T-cell (primary cell): ENCODE data around the gene CASZ1. TPM values are rescaled to one million over a fixed set of nuclear protein-coding genes. Genes with fewer than 3 reads are reported as not detected.

ENCODE experiments used
- ATAC-seq, 4 experiments: fragments of 200-7000 bp in 3 of 4; fragments of 150-1000 bp in 1 of 4; cut with Tn5 transposase; replicated peaks in 1 of 4; 1 replicate in 3 of 4; 2 replicates in 1 of 4; pipeline ENCODE4 v1.10.0; 2021; ENCODE audit warnings: moderate library complexity in 3 of 4, mild to moderate bottlenecking in 2 of 4, moderate number of reproducible peaks in 1 of 4
- CTCF ChIA-PET, 2 donors: fragments of 300-600 bp; sonication (Branson Sonifier 250); formaldehyde crosslinking; loops; one replicate each; lab custom pipeline; 2022; ENCODE audit warnings: antibody characterized with exemption in 2 of 2; lab: Charles Lee
- POLR2A ChIA-PET, 2 donors: fragments of 300-600 bp; sonication (Branson Sonifier 250); formaldehyde crosslinking; loops; one replicate each; lab custom pipeline; 2022; ENCODE audit warnings: antibody characterized with exemption in 2 of 2; lab: Charles Lee
- DNase-seq, 35 experiments: peaks; one replicate each; pipeline versions ENCODE4 v3.0.0 to v3.0.0-alpha.2; 2013 to 2023
- H3K27ac ChIP-seq: one replicate; pipeline ENCODE4 v1.5.1; 2013; ENCODE audit warnings: low read length
- H3K27me3 ChIP-seq, 2 experiments: replicated peaks in 1 of 2; 1 replicate in 1 of 2; 2 replicates in 1 of 2; pipeline versions ENCODE4 v1.6.1 to v1.7.0; 2013; ENCODE audit warnings: low read length in 1 of 2, mixed read lengths in 1 of 2; ENCODE audit not compliant: control insufficient read depth in 2 of 2, insufficient read depth in 2 of 2; ENCODE audit errors: extremely low read depth in 1 of 2
- H3K36me3 ChIP-seq, 2 donors: 1 replicate in 1 of 2; 2 replicates in 1 of 2; pipeline versions ENCODE4 v1.6.1 to v1.7.0; 2013; ENCODE audit warnings: low read length in 1 of 2; ENCODE audit not compliant: control insufficient read depth in 2 of 2, insufficient read depth in 1 of 2; ENCODE audit errors: extremely low read depth in 1 of 2
- H3K4me1 ChIP-seq, 2 experiments: 1 replicate in 1 of 2; 2 replicates in 1 of 2; pipeline versions ENCODE4 v1.6.1 to v1.7.0; 2013; ENCODE audit warnings: low read length in 2 of 2, mixed read lengths in 1 of 2; ENCODE audit not compliant: insufficient read depth in 2 of 2, control insufficient read depth in 1 of 2; ENCODE audit errors: extremely low read depth in 1 of 2
- H3K4me3 ChIP-seq, 2 donors: 1 replicate in 1 of 2; 2 replicates in 1 of 2; pipeline versions ENCODE4 v1.5.1 to v1.7.0; 2013; ENCODE audit warnings: mild to moderate bottlenecking in 2 of 2, low read length in 1 of 2, moderate library complexity in 1 of 2; ENCODE audit not compliant: control insufficient read depth in 1 of 2; ENCODE audit errors: extremely low read depth in 1 of 2
- H3K9me3 ChIP-seq: 2 replicates; pipeline ENCODE4 v1.7.0; 2013
- H3K27ac Mint-ChIP-seq, 2 donors: one replicate each; pipeline ENCODE4 v1.8.0; 2020 to 2021; ENCODE audit warnings: mild to moderate bottlenecking in 2 of 2, mixed read lengths in 2 of 2
- H3K27me3 Mint-ChIP-seq, 2 donors: one replicate each; pipeline ENCODE4 v1.8.0; 2021 to 2022; ENCODE audit warnings: mixed read lengths in 2 of 2
- H3K36me3 Mint-ChIP-seq: one replicate; pipeline ENCODE4 v1.8.0; 2021; ENCODE audit warnings: mixed read lengths
- H3K4me1 Mint-ChIP-seq, 3 donors: one replicate each; pipeline ENCODE4 v1.8.0; 2020 to 2022; ENCODE audit warnings: mixed read lengths in 3 of 3, mild to moderate bottlenecking in 1 of 3
- H3K4me3 Mint-ChIP-seq, 3 donors: one replicate each; pipeline ENCODE4 v1.8.0; 2020 to 2022; ENCODE audit warnings: mild to moderate bottlenecking in 3 of 3, mixed read lengths in 3 of 3, moderate library complexity in 3 of 3
- H3K9me3 Mint-ChIP-seq, 3 donors: one replicate each; pipeline ENCODE4 v1.8.0; 2020 to 2022; ENCODE audit warnings: mixed read lengths in 3 of 3
- WGBS: methylation state at CpG from one replicate; pipeline ENCODE4 v1.1.5; 2013; ENCODE audit warnings: missing lambda C conversion rate; ENCODE audit not compliant: insufficient coverage; 5-methylcytosine and 5-hydroxymethylcytosine counted together
- total RNA-seq, 35 experiments: library from RNA in 6 of 35; stranded (reverse) in 6 of 35; fragments of 120-200 nt in 1 of 35; gene quantifications; one replicate each; pipeline versions ENCODE4 v1.2.1 to v1.2.4 and lab custom pipeline; 2013 to 2026

Gene CASZ1
- total RNA-seq, 5 donors from 2014 or later (not counting 1 experiment from before 2014, with no cell fraction given) = 12.9 to 23.0 (median 14.3) TPM

DNA sequence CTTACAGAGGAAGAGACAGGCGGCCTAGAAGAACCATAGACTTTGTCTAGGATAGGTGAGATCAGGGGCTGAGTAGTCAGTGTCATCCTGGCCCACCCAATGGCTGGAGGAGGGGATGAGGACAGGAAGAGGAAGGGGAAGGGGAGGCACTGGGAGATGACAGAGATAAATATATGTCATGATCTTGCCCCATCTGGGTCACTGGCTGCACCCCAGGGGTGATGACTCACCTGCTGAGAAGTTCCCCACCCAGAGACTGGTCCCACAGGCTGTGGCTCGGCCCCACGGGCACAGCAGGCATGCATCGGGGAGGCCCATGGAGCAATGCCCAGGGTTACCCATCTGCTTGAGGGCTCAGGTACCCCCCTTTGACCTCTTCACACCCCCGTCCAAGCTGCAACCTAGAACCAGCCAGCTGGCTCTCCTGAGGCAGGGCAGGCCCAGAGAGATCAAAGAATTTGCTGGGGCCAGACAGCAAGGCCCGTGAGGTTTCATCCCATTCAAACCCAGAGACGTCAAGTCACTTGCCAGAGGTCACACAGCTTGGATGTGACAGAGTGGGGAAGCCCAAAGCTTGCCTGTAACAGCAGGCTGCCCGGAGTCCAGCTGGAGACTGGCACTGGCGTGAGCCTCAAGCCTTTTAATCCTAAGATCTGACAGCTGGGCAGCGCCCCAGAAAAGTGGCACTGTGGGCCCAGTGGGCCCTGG, 34.7 kb upstream of the CASZ1 start:
- H3K27me3 ChIP-seq = peaks cover 0 to 54% of the 10 kb centered on the region in 2 experiments
- no peak for DNase-seq
- no peak overlapping the region for H3K4me3 ChIP-seq
- no peak for ATAC-seq
- no peak overlapping the region for H3K4me3 Mint-ChIP-seq
- peaks cover 0 to 2% (median under 1%) of the 10 kb centered on the region in 3 donors for H3K4me1 Mint-ChIP-seq
- WGBS = 63% methylated on average over 9 of the region's 10 CpGs
- H3K27me3 Mint-ChIP-seq = peaks cover 16 to 34% of the 10 kb centered on the region in 2 donors
- no peak overlapping the region for H3K27ac ChIP-seq
- no peak overlapping the region for H3K27ac Mint-ChIP-seq
- peaks cover 0 to 5% of the 10 kb centered on the region in 2 experiments for H3K4me1 ChIP-seq
- H3K9me3 ChIP-seq = no peaks in the 10 kb centered on the region
- ChIA-PET CTCF (no interaction called here), POLR2A (no interaction called here)
- no peaks in the 10 kb centered on the region for H3K9me3 Mint-ChIP-seq
- H3K36me3 Mint-ChIP-seq = no peaks in the 10 kb centered on the region
- H3K36me3 ChIP-seq = no peaks in the 10 kb centered on the region

DNA sequence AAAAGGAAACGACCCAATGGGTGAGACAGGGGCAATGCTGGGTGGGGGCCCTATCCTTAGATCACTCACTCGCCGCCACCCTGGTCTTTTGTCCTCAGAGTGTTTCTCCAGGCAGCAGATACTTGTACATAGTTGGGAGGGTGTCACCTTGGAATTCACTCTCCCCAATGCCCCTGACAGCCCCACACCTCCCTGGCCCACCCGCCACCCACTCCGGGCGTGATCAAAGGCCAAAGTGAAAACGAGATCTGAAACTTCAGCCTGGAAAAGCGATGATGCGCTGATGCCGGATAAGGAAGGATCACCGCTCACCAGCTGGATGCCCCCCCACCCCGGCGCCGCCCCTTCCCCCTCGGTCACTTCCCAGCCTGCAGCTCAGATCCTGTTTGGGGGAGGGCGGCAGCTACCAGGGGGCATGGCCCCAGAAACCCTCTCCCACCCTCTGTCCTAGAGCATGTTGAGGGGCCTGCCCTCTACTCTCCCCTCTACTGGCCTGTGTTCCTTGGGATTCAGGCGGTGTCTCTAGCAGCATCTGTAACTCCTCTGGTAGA, 33.6 kb upstream of the CASZ1 start:
- H3K27me3 Mint-ChIP-seq = peaks cover 15 to 33% of the 10 kb centered on the region in 2 donors
- Histone ChIP-seq H3K36me3 (no peaks in the 10 kb centered on the region), H3K27me3 (peaks cover 0 to 49% of the 10 kb centered on the region in 2 experiments), H3K4me3 (no peak overlapping the region), H3K9me3 (no peaks in the 10 kb centered on the region), H3K4me1 (no peaks in the 10 kb centered on the region), H3K27ac (no peak overlapping the region)
- ATAC-seq (no peak), DNase-seq (no peak)
- H3K27ac Mint-ChIP-seq = no peak overlapping the region
- CTCF ChIA-PET = no interaction called here
- 75% methylated on average over 7 of the region's 17 CpGs for WGBS
- POLR2A ChIA-PET = no interaction called here
- no peaks in the 10 kb centered on the region for H3K9me3 Mint-ChIP-seq
- no peaks in the 10 kb centered on the region for H3K36me3 Mint-ChIP-seq
- H3K4me1 Mint-ChIP-seq = peaks cover 0 to 2% (median 0%) of the 10 kb centered on the region in 3 donors
- H3K4me3 Mint-ChIP-seq = no peak overlapping the region

DNA sequence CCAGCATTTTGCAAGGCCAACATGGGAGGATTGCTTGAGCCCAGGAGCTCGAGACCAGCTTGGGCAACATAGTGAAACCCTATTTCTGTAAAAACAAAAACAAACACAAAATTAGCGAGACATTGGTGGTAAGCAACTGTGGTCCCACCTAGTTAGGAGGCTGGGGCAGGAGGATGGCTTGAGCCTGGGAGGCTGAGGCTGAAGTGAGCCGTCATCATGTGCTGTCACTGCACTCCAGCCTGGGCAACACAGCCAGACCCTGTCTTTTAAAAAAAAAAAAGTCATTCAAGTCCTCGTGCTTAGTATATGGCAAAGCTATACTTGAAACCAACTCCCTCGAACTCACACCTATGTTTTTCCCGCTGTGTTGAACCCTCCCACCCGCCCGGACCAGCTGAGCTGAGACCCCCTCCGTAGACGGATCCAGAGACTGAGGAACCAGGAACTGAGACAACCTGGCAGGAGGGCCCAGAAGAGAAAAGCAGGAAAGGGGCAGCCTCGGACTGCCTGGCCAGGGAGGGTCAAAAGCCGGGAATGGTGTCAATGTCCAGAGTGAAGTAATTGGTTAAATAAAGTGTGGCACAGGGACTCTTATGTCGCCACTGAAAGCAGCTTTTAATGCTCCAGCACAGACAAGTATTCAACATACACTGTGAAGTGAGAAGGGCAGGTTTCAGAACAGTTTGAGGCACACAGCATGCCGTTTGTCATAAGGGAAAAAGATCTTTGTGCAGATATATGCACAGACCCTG, 32.8 kb upstream of the CASZ1 start:
- H3K9me3 ChIP-seq = no peaks in the 10 kb centered on the region
- Mint-ChIP-seq H3K36me3 (no peaks in the 10 kb centered on the region), H3K27me3 (peaks cover 11 to 29% of the 10 kb centered on the region in 2 donors), H3K4me1 (peaks cover 0 to 2% (median 0%) of the 10 kb centered on the region in 3 donors), H3K27ac (no peak overlapping the region), H3K4me3 (no peak overlapping the region), H3K9me3 (no peaks in the 10 kb centered on the region)
- 69% methylated on average over 7 of the region's 14 CpGs for WGBS
- H3K27me3 ChIP-seq = peaks cover 0 to 46% of the 10 kb centered on the region in 2 experiments
- no peaks in the 10 kb centered on the region for H3K4me1 ChIP-seq
- H3K36me3 ChIP-seq = no peaks in the 10 kb centered on the region
- DNase-seq (no peak), ATAC-seq (no peak)
- H3K4me3 ChIP-seq = no peak overlapping the region
- POLR2A ChIA-PET = no interaction called here
- no peak overlapping the region for H3K27ac ChIP-seq
- CTCF ChIA-PET = no interaction called here

DNA sequence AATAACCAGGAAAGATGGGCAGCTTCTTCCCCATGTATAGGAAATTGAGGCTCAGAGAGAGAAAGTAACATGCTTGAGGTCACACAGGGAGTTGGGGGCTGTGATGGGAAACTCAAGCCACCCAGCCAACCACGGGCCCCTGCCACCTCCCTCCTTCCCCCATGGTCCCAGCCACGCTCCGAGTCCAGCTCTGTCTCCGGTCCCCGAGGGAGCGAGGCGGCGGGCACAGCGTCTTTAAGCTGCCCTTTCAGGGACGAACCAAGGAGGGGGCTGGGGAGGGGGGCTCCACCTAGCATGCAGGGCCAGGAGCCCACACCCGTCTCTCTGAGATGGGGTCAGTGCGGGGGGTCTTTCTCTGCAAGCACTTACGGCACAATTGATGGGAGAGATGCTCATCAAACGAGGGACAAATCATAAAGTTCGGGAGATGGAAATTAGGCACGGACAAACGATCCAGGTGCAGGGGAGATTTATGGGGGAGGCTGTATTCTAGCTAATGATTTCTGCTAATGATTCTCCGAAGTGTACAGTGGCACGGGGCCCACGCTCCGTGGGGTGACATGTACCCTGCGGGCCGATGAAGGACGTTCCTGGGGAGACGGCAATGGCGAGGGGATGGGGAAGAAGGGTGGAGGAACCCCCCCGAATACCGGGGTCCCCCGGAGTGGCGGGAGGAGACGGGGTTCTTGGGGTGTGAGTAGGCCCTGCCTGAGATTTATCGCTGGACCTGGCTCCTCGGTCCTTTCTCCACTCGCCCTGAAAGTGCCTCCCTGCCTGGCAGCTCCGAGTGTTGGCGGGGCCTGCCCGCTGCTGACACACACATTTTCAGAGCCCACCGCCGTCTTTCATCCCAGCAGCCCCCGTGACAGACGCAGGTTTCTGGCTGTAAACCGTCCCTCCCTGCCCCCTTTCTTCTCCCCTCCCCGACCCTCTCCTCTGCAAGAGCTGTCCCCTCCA, 31.2 kb upstream of the CASZ1 start:
- CTCF ChIA-PET = no interaction called here
- H3K27ac ChIP-seq = no peak overlapping the region

DNA sequence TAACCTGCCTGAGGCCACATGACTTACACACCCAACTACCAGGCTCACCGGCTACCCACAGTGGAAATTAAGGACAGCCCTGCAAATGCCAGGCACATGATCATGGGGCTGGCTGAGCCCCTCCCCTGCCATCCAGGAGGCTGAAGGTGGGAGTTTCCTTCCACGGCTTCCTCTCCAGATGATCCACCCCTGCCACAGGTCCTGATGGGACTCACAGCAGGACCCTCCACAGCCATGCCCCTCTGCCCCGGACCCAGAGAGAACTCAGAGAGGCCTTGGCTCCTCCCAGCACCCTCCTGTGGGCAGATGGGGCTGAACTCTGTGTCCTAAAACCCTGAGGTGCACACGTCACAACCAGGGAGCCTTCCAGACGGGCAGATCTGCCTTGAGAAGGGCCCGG, 29.1 kb upstream of the CASZ1 start:
- no peak overlapping the region for H3K27ac ChIP-seq
- no peak overlapping the region for H3K4me3 Mint-ChIP-seq
- ChIA-PET POLR2A (no interaction called here), CTCF (no interaction called here)
- H3K9me3 ChIP-seq = no peaks in the 10 kb centered on the region
- ATAC-seq (no peak), DNase-seq (no peak)
- no peaks in the 10 kb centered on the region for H3K4me1 Mint-ChIP-seq
- H3K27me3 ChIP-seq = peaks cover 0 to 56% of the 10 kb centered on the region in 2 experiments
- no peaks in the 10 kb centered on the region for H3K36me3 ChIP-seq
- no peaks in the 10 kb centered on the region for H3K36me3 Mint-ChIP-seq
- 73% methylated on average over 5 of the region's 6 CpGs for WGBS
- no peaks in the 10 kb centered on the region for H3K4me1 ChIP-seq
- no peaks in the 10 kb centered on the region for H3K9me3 Mint-ChIP-seq
- no peak overlapping the region for H3K4me3 ChIP-seq
- H3K27ac Mint-ChIP-seq = no peak overlapping the region
- H3K27me3 Mint-ChIP-seq = peaks cover 5 to 21% of the 10 kb centered on the region in 2 donors

More for the DNA sequence above, 31.2 kb upstream of the CASZ1 start:
- Histone ChIP-seq H3K36me3 (no peaks in the 10 kb centered on the region), H3K27me3 (peaks cover 0 to 58% of the 10 kb centered on the region in 2 experiments), H3K4me1 (no peaks in the 10 kb centered on the region), H3K4me3 (no peak overlapping the region), H3K9me3 (no peaks in the 10 kb centered on the region)
- H3K27ac Mint-ChIP-seq = no peak overlapping the region
- peaks cover 5 to 24% of the 10 kb centered on the region in 2 donors for H3K27me3 Mint-ChIP-seq
- DNase-seq = no peak
- ATAC-seq = no peak
- H3K9me3 Mint-ChIP-seq = no peaks in the 10 kb centered on the region
- no peak overlapping the region for H3K4me3 Mint-ChIP-seq
- POLR2A ChIA-PET = no interaction called here
- WGBS = 76% methylated on average over 37 of the region's 43 CpGs
- no peaks in the 10 kb centered on the region for H3K36me3 Mint-ChIP-seq
- peaks cover 0 to 2% (median 0%) of the 10 kb centered on the region in 3 donors for H3K4me1 Mint-ChIP-seq
